ENCODE data around the gene SNRNP27. TPM values are rescaled to one million over a fixed set of nuclear protein-coding genes. Genes with fewer than 3 reads are reported as not detected.

The SNRNP27 gene
- total and polyA plus RNA-seq, 2 experiments from 2014 or later = 86.7 to 113 TPM

DNA sequence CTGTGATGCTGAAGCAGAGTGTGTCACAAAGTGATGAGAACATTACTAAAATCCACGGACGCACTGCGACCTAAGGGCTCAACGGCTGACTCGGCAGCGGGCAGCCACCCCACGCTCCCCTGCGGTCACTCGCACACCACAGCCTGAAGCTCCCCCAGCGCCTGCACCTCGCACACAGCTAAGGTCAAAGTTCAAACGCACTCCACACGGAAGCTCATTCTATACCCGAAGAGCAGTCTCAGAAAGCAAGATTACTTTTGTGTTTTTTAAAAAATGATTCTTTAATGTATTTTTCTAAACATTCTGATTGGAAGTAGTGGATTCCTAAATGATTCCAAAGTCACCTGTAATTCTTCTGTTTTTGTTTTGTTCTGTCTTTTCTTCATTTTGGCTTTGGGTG, 46.0 kb downstream of the SNRNP27 start:
- Histone ChIP-seq H3K4me1 (ENCODE audit: low read depth) (no peaks in the 10 kb centered on the region), H3K9me3 (ENCODE audit: low read depth) (no peaks in the 10 kb centered on the region), H3K4me3 (no peak overlapping the region), H3K27ac (no peak overlapping the region), H3K27me3 (no peaks in the 10 kb centered on the region), H3K36me3 (peaks cover 17% of the 10 kb centered on the region)
- no peak for TF ChIP-seq CTCF (IDR thresholded peaks at IDR 0.05; ENCODE audit: low read depth, low read length)
- no peak for DNase-seq (ENCODE audit: low read depth in 1 of 2, low spot score in 1 of 2)

- no peaks in the 10 kb centered on the region for H3K4me1 ChIP-seq (ENCODE audit: low read depth)
- no peak overlapping the region for H3K27ac ChIP-seq
- H3K36me3 ChIP-seq = peaks cover 17% of the 10 kb centered on the region
- no peaks in the 10 kb centered on the region for H3K27me3 ChIP-seq
- no peak overlapping the region for H3K4me3 ChIP-seq
- no peaks in the 10 kb centered on the region for H3K9me3 ChIP-seq (ENCODE audit: low read depth)
- no peak for TF ChIP-seq CTCF (IDR thresholded peaks at IDR 0.05; ENCODE audit: low read depth, low read length)
- no peak for DNase-seq (ENCODE audit: low read depth in 1 of 2, low spot score in 1 of 2)
Observed at GRCh38 chr2:69940691-69941090, 46.9 kb downstream of the SNRNP27 start.

DNA sequence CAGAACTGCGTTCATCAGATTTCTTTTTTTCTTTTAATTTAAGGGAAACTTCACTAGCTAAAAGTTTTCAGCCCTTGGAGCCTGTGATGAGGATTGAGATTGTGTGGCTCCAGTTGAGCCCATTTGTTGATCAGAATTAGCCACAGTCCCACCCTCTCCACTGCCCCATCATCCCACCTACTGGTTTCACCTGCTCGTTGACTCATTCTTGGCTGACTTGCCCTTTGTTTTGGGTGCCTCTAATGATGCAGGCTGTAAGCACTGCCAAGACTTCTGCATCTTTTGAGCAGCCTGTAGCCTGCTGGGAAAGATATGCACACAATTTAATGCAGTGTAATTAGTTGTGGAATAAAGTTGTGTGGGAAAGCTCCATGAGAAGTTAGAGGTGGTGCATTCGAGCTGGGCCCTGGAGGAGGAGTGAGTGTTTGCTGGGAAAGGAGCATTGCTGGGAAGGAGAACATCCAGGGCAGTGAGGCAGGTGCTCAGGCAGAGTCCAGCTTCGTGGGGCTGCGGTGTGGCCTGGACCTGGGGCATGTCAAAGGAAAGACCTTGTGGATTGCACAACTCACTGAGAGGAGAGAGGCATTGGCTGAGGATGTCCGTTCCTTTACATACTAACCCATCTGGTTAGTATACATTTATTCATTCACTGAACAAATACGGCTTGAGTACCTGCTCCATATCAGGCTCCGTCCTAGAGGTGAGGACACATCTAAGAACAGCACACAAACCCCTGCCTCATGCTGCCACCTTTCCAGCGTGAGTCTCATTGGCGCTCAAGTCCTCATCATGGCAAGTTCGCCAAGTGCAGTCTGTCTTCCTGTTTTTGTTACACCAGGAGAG, 49.5 kb downstream of the SNRNP27 start:
- H3K27me3 ChIP-seq = no peaks in the 10 kb centered on the region
- H3K9me3 ChIP-seq (ENCODE audit: low read depth) = no peaks in the 10 kb centered on the region
- H3K4me3 ChIP-seq = no peak overlapping the region
- H3K36me3 ChIP-seq = peaks cover 12% of the 10 kb centered on the region
- no peak for TF ChIP-seq CTCF (IDR thresholded peaks at IDR 0.05; ENCODE audit: low read depth, low read length)
- no peaks in the 10 kb centered on the region for H3K4me1 ChIP-seq (ENCODE audit: low read depth)
- no peak overlapping the region for H3K27ac ChIP-seq
- no peak for DNase-seq (ENCODE audit: low read depth in 1 of 2, low spot score in 1 of 2)

- DNase-seq (ENCODE audit: low read depth in 1 of 2, low spot score in 1 of 2) = no peak
- Histone ChIP-seq H3K27ac (no peak overlapping the region), H3K9me3 (ENCODE audit: low read depth) (no peaks in the 10 kb centered on the region), H3K36me3 (peaks cover 6% of the 10 kb centered on the region), H3K4me1 (ENCODE audit: low read depth) (no peaks in the 10 kb centered on the region), H3K27me3 (no peaks in the 10 kb centered on the region), H3K4me3 (no peak overlapping the region)
- TF ChIP-seq CTCF (IDR thresholded peaks at IDR 0.05; ENCODE audit: low read depth, low read length) = no peak
Observed at GRCh38 chr2:69943843-69944525, 50.2 kb downstream of the SNRNP27 start.

DNA sequence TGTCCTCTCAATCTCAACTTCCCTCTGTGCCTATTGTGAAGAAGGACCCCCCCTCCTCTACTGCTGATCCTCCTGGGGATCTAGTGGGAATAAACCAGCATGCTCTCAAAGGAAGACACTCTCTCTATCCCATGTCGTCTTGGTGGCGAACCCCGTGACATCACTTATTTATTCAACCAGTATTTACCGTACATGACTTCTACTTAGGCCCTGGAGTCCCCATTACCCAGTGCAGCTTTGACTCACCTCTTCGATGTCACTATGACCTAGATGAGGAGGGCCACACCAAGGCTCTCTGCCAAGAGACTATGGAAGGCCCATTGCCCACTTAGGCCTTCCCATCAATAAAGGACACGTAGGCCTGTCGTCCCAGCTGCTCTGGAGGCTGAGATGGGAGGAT, 51.0 kb downstream of the SNRNP27 start:
- peaks cover 3% of the 10 kb centered on the region for H3K36me3 ChIP-seq
- H3K27ac ChIP-seq = no peak overlapping the region

More for the DNA sequence above, 51.0 kb downstream of the SNRNP27 start:
- Histone ChIP-seq H3K9me3 (ENCODE audit: low read depth) (no peaks in the 10 kb centered on the region), H3K4me3 (no peak overlapping the region), H3K27me3 (no peaks in the 10 kb centered on the region), H3K4me1 (ENCODE audit: low read depth) (no peaks in the 10 kb centered on the region)
- DNase-seq (ENCODE audit: low read depth in 1 of 2, low spot score in 1 of 2) = no peak
- TF ChIP-seq CTCF (IDR thresholded peaks at IDR 0.05; ENCODE audit: low read depth, low read length) = no peak

Data from cardiac muscle cell (in vitro differentiated cells and primary cell).